ENCODE results near the gene BSG.

The BSG gene

DNA sequence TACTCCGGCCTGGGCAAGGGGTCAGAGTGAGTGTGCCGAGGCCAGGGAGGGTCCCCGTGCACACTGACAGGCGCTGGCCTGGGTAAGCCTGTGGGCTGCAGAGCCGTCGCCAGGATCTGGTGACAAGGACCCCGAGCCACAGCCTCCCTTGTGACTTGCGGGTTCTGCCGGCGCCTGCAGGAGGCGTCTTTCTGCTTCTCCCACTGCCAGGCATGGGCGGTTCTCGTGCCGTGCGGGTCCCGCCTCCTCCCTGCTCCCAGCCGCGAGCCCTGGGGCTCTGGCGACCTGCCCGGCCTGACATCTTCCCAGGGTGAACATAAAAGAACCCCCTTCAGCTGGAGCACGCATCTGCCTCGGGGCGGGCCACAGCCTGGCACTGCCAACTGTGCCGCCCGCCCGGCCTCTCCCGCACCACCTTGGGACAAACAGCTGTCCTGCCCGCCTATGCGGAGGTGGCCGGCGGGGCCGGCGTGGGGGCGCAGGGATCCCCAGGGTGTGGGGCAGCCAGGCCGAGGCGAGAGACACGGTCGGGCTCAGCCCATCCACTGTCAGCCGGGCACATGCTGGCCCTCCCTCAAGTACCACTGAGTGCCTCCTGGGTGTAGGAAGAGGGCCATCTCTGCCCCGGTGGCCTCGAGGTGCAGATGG is 15.8 kb downstream of the BSG start:
- TF ChIP-seq, protein P1, sequence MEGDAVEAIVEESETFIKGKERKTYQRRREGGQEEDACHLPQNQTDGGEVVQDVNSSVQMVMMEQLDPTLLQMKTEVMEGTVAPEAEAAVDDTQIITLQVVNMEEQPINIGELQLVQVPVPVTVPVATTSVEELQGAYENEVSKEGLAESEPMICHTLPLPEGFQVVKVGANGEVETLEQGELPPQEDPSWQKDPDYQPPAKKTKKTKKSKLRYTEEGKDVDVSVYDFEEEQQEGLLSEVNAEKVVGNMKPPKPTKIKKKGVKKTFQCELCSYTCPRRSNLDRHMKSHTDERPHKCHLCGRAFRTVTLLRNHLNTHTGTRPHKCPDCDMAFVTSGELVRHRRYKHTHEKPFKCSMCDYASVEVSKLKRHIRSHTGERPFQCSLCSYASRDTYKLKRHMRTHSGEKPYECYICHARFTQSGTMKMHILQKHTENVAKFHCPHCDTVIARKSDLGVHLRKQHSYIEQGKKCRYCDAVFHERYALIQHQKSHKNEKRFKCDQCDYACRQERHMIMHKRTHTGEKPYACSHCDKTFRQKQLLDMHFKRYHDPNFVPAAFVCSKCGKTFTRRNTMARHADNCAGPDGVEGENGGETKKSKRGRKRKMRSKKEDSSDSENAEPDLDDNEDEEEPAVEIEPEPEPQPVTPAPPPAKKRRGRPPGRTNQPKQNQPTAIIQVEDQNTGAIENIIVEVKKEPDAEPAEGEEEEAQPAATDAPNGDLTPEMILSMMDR (IDR thresholded peaks at IDR 0.05; ENCODE audit: low read depth, low read length): peak; percentile 89
- Histone ChIP-seq H3K27me3 (ENCODE audit: insufficient read depth, low read depth, severe bottlenecking) (peaks cover 30% of the 10 kb centered on the region), H3K9me3 (ENCODE audit: severe bottlenecking) (no peaks in the 10 kb centered on the region), H3K36me3 (peaks cover 8% of the 10 kb centered on the region; the same call in 1 of the 2 replicates), H3K27ac (no peak overlapping the region), H3K4me3 (ENCODE audit: low read depth, low read length) (no peak overlapping the region)
- peak; percentile 88 for DNase-seq

DNA sequence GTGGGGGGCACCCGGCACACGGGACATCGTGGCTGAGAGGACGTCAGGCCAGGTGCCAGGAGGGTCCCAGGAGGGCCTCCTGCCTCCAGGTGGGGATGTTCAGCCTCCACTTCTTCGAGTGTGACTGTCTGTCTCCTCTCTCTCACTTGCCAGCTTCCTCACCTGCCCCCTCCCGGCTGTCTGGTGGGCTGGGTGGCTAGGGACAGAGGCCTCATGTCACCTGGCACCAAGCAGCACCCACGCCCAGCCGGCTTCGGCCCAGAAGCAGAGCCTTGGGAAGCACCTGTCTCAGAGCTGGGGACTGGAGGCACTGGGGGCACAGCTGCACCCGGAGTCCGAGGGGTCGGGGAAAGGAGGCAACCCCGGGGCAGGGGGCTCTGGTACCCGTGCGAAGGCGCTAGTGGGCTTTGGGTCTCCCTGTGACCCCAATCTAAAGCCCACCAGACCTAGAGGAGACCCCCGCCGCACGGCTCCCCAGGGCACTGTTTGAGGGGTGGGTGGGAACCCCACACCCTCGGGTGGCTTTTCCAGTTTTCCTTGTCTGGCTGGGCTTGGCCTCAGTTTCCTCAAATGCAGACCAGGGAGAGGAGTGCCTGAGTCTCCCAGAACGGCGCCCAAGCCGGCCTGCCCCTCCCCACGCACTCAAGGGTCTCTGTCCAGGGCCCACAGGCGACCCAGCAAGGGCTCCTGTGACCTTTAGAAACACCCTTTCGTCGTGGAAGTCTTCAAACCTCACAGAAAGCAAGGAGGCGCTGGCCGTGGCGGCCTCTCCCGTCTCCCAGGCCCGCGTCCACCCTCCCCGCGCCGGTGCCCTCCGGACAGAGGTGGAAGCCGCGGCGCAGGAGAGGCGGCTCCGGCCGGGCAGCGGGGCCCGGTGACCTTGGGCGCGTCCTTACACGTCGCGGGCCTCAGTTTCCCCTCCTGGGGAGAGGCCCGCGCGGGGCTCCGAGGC is 16.6 kb downstream of the BSG start:
- DNase-seq: peak; percentile 75
- no peaks in the 10 kb centered on the region for H3K9me3 ChIP-seq (ENCODE audit: severe bottlenecking)
- H3K27me3 ChIP-seq (ENCODE audit: insufficient read depth, low read depth, severe bottlenecking): peaks cover 38% of the 10 kb centered on the region
- TF ChIP-seq, protein P1 (IDR thresholded peaks at IDR 0.05; ENCODE audit: low read depth, low read length): peak; percentile 50
- H3K4me3 ChIP-seq (ENCODE audit: low read depth, low read length): peak overlapping the region; percentile 30
- H3K36me3 ChIP-seq: peaks cover under 1% of the 10 kb centered on the region; the same call in 1 of the 2 replicates
- no peak overlapping the region for H3K27ac ChIP-seq

DNA sequence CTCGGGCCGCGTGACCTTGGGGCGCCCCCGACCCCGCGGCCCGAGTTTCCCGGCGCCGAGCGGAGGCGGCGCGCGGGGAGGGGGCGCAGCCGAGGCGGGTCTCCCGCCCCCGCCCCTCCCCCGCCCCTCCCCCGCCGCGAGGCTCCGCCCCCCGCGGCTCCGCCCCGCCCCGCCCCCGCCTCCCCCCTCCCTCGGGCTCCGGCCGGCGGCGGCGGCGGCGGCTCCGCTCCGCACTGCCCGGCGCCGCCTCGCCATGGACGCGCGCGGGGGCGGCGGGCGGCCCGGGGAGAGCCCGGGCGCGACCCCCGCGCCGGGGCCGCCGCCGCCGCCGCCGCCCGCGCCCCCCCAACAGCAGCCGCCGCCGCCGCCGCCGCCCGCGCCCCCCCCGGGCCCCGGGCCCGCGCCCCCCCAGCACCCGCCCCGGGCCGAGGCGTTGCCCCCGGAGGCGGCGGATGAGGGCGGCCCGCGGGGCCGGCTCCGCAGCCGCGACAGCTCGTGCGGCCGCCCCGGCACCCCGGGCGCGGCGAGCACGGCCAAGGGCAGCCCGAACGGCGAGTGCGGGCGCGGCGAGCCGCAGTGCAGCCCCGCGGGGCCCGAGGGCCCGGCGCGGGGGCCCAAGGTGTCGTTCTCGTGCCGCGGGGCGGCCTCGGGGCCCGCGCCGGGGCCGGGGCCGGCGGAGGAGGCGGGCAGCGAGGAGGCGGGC is 17.4 kb downstream of the BSG start, which contains the start of gene HCN2:
Gene HCN2 (plus strand): TSS at position 189 of the 703 bp plus-strand sequence. CDS start 65 bp downstream, at position 254.
- no peak for DNase-seq
- Histone ChIP-seq H3K36me3 (no peaks in the 10 kb centered on the region), H3K27ac (no peak within 1 kb of the TSS), H3K27me3 (ENCODE audit: insufficient read depth, low read depth, severe bottlenecking) (peaks cover 46% of the 10 kb centered on the region), H3K9me3 (ENCODE audit: severe bottlenecking) (no peaks in the 10 kb centered on the region), H3K4me3 (ENCODE audit: low read depth, low read length) (peak within 1 kb of the TSS; percentile 30)
- TF ChIP-seq, protein P1 (IDR thresholded peaks at IDR 0.05; ENCODE audit: low read depth, low read length): no peak

DNA sequence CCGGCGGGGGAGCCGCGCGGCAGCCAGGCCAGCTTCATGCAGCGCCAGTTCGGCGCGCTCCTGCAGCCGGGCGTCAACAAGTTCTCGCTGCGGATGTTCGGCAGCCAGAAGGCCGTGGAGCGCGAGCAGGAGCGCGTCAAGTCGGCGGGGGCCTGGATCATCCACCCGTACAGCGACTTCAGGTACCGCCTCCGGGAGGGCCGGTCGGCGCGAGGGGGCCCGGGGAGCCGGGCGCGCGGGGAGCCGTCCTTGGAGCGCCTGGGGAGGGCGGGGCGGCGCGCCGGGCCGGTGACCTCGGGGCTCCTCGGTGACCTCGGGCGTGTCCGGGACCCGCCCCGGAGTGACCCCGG is 18.0 kb downstream of the BSG start:
- Histone ChIP-seq H3K4me3 (ENCODE audit: low read depth, low read length) (peak overlapping the region; percentile 30), H3K36me3 (no peaks in the 10 kb centered on the region), H3K27ac (no peak overlapping the region), H3K27me3 (ENCODE audit: insufficient read depth, low read depth, severe bottlenecking) (peaks cover 51% of the 10 kb centered on the region), H3K9me3 (ENCODE audit: severe bottlenecking) (no peaks in the 10 kb centered on the region)
- TF ChIP-seq, protein P1 (IDR thresholded peaks at IDR 0.05; ENCODE audit: low read depth, low read length): no peak
- DNase-seq: no peak

DNA sequence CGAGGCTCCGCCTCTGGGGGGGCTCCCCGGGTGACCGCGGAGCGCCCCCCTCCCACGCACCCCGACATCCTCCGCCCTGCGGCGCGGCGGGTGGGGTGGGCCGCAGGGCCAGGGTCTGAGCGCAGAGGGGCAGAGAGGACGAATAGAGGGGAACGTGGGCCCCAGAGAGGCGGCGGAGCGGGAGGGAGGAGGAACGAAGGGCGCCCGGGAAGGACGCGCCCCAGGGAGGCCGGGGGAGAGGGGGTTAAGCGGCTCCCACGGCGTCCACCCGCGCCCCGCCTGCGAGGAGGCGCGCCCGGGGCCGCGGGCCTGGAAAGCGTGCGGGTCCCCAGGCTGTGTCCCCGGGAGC is 18.3 kb downstream of the BSG start:
- Histone ChIP-seq H3K27me3 (ENCODE audit: insufficient read depth, low read depth, severe bottlenecking) (peaks cover 52% of the 10 kb centered on the region), H3K27ac (no peak overlapping the region), H3K4me3 (ENCODE audit: low read depth, low read length) (no peak overlapping the region), H3K9me3 (ENCODE audit: severe bottlenecking) (no peaks in the 10 kb centered on the region), H3K36me3 (no peaks in the 10 kb centered on the region)
- TF ChIP-seq, protein P1 (IDR thresholded peaks at IDR 0.05; ENCODE audit: low read depth, low read length): no peak
- no peak for DNase-seq

Measured in WERI-Rb-1 (cell line).